Measurements from ENCODE around the gene PAGR1.

PAGR1 gene

DNA sequence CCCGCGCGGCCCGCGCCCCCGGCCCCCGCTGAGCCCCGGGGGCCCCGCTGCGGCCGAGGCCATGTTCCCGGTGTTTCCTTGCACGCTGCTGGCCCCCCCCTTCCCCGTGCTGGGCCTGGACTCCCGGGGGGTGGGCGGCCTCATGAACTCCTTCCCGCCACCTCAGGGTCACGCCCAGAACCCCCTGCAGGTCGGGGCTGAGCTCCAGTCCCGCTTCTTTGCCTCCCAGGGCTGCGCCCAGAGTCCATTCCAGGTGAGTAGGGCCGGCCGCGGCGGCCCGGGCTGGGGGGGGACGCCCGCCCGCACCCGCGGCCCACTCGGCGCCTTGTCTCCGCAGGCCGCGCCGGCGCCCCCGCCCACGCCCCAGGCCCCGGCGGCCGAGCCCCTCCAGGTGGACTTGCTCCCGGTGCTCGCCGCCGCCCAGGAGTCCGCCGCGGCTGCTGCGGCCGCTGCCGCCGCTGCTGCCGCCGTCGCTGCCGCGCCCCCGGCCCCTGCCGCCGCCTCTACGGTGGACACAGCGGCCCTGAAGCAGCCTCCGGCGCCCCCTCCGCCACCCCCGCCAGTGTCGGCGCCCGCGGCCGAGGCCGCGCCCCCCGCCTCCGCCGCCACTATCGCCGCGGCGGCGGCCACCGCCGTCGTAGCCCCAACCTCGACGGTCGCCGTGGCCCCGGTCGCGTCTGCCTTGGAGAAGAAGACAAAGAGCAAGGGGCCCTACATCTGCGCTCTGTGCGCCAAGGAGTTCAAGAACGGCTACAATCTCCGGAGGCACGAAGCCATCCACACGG, 9.1 kb upstream of the PAGR1 start:
- peak in 1 of 3 donors; percentile 41 for DNase-seq
- H3K27me3 ChIP-seq (replicated peaks; ENCODE audit: control insufficient read depth, insufficient read depth, low read length, poor library complexity, severe bottlenecking), result no peaks in the 10 kb centered on the region
- no peaks in the 10 kb centered on the region for H3K9me3 ChIP-seq (ENCODE audit: control insufficient read depth, low read length)
- peak overlapping the region; percentile 85 for H3K27ac ChIP-seq (ENCODE audit: insufficient read depth, low read length, poor library complexity, severe bottlenecking)
- H3K4me1 ChIP-seq (ENCODE audit: control insufficient read depth, insufficient read depth, low read length, poor library complexity, severe bottlenecking), result peaks cover 50% of the 10 kb centered on the region
- H3K36me3 ChIP-seq (ENCODE audit: control insufficient read depth, insufficient read depth, low read length), result peaks cover 7% of the 10 kb centered on the region
- H3K4me3 ChIP-seq (ENCODE audit: insufficient read depth, low read depth, low read length, poor library complexity, severe bottlenecking), result peak overlapping the region; percentile 56

GRCh38 chr16:29807426-29808218, 8.3 kb upstream of the PAGR1 start:
- H3K27ac ChIP-seq (ENCODE audit: insufficient read depth, low read length, poor library complexity, severe bottlenecking), result peak overlapping the region; percentile 85
- peaks cover 56% of the 10 kb centered on the region for H3K4me1 ChIP-seq (ENCODE audit: control insufficient read depth, insufficient read depth, low read length, poor library complexity, severe bottlenecking)
- peak; percentile 80 to 86 (median 85) for DNase-seq
- peak overlapping the region; percentile 56 for H3K4me3 ChIP-seq (ENCODE audit: insufficient read depth, low read depth, low read length, poor library complexity, severe bottlenecking)
- peaks cover 7% of the 10 kb centered on the region for H3K36me3 ChIP-seq (ENCODE audit: control insufficient read depth, insufficient read depth, low read length)
- H3K27me3 ChIP-seq (replicated peaks; ENCODE audit: control insufficient read depth, insufficient read depth, low read length, poor library complexity, severe bottlenecking), result no peaks in the 10 kb centered on the region
- no peaks in the 10 kb centered on the region for H3K9me3 ChIP-seq (ENCODE audit: control insufficient read depth, low read length)

DNA sequence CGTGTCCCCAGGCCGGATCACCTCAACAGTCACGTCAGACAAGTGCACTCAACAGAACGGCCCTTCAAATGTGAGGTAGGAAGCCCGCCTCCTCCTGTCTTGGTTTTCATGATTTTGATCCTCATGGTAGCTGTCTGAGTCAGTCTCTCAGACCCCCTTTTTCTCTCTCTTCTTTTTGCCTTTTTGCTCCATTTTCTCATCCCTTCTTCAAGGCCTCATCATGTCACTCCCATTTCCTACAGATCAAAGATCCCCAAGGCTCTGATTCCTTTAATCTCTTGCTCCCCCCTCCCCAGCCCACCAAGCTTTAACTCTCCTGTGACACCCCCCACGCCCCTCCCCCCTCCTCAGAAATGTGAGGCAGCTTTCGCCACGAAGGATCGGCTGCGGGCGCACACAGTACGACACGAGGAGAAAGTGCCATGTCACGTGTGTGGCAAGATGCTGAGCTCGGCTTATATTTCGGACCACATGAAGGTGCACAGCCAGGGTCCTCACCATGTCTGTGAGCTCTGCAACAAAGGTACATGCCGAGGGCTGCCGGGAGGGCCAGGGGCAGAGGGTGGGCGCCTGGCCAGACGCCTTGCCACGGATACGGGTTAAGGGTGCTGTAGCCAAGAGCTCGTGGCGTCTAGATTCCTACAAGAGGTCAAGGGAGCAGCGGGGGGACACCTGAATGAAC, 7.6 kb upstream of the PAGR1 start:
- H3K4me3 ChIP-seq (ENCODE audit: insufficient read depth, low read depth, low read length, poor library complexity, severe bottlenecking), result peak overlapping the region; percentile 75

GRCh38 chr16:29809031-29809747, 6.8 kb upstream of the PAGR1 start:
- Histone ChIP-seq H3K9me3 (ENCODE audit: control insufficient read depth, low read length) (no peaks in the 10 kb centered on the region), H3K4me1 (ENCODE audit: control insufficient read depth, insufficient read depth, low read length, poor library complexity, severe bottlenecking) (peaks cover 59% of the 10 kb centered on the region), H3K36me3 (ENCODE audit: control insufficient read depth, insufficient read depth, low read length) (peaks cover 7% of the 10 kb centered on the region), H3K27me3 (replicated peaks; ENCODE audit: control insufficient read depth, insufficient read depth, low read length, poor library complexity, severe bottlenecking) (no peaks in the 10 kb centered on the region), H3K27ac (ENCODE audit: insufficient read depth, low read length, poor library complexity, severe bottlenecking) (peak overlapping the region; percentile 85), H3K4me3 (ENCODE audit: insufficient read depth, low read depth, low read length, poor library complexity, severe bottlenecking) (peak overlapping the region; percentile 75)
- no peak for DNase-seq

More for the DNA sequence above, 7.6 kb upstream of the PAGR1 start:
- peaks cover 7% of the 10 kb centered on the region for H3K36me3 ChIP-seq (ENCODE audit: control insufficient read depth, insufficient read depth, low read length)
- H3K27ac ChIP-seq (ENCODE audit: insufficient read depth, low read length, poor library complexity, severe bottlenecking), result peak overlapping the region; percentile 85
- no peak for DNase-seq
- peaks cover 56% of the 10 kb centered on the region for H3K4me1 ChIP-seq (ENCODE audit: control insufficient read depth, insufficient read depth, low read length, poor library complexity, severe bottlenecking)
- no peaks in the 10 kb centered on the region for H3K9me3 ChIP-seq (ENCODE audit: control insufficient read depth, low read length)
- H3K27me3 ChIP-seq (replicated peaks; ENCODE audit: control insufficient read depth, insufficient read depth, low read length, poor library complexity, severe bottlenecking), result no peaks in the 10 kb centered on the region

DNA sequence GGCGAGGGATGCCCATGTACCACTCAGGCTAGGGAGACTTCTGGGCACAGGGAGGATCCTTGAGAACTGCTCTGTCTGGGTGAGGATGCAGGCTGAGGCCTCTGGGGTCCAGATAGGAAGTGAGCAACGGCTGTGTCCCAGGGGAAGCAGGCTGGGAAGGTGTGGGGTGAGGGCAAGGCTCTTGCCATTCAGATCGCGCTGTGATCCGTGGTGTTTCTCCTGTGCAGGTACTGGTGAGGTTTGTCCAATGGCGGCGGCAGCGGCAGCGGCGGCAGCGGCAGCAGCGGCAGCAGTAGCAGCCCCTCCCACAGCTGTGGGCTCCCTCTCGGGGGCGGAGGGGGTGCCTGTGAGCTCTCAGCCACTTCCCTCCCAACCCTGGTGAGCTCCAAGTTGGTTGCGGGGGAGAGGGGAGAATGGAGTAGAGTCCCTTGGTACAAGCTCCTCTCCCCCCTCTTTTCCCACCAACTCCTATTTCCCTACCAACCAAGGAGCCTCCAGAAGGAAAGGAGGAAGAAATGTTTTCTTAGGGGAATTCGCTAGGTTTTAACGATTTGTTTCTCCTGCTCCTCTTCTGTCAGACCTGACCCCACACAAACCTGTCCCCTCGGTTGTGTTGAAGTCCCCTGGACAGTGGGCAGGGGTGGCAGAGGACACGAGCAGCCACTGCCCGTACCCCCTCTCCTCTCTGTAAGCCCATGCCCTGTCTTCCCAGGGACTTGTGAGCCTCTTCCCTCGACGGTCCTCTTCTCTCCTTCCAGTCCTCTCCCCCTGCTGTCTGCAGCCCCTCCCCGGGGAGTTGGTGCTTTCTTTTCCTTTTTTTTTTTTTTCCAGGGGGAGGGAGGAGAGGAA, 5.9 kb upstream of the PAGR1 start:
- Histone ChIP-seq H3K4me3 (ENCODE audit: insufficient read depth, low read depth, low read length, poor library complexity, severe bottlenecking) (peak overlapping the region; percentile 75), H3K4me1 (ENCODE audit: control insufficient read depth, insufficient read depth, low read length, poor library complexity, severe bottlenecking) (peaks cover 59% of the 10 kb centered on the region), H3K27me3 (replicated peaks; ENCODE audit: control insufficient read depth, insufficient read depth, low read length, poor library complexity, severe bottlenecking) (no peaks in the 10 kb centered on the region), H3K27ac (ENCODE audit: insufficient read depth, low read length, poor library complexity, severe bottlenecking) (peak overlapping the region; percentile 85), H3K9me3 (ENCODE audit: control insufficient read depth, low read length) (no peaks in the 10 kb centered on the region), H3K36me3 (ENCODE audit: control insufficient read depth, insufficient read depth, low read length) (peaks cover 7% of the 10 kb centered on the region)
- peak in 1 of 3 donors; percentile 25 for DNase-seq

- peak overlapping the region; percentile 75 for H3K4me3 ChIP-seq (ENCODE audit: insufficient read depth, low read depth, low read length, poor library complexity, severe bottlenecking)
- peak overlapping the region; percentile 85 for H3K27ac ChIP-seq (ENCODE audit: insufficient read depth, low read length, poor library complexity, severe bottlenecking)
- H3K36me3 ChIP-seq (ENCODE audit: control insufficient read depth, insufficient read depth, low read length), result peaks cover 7% of the 10 kb centered on the region
- no peak for DNase-seq
- peaks cover 63% of the 10 kb centered on the region for H3K4me1 ChIP-seq (ENCODE audit: control insufficient read depth, insufficient read depth, low read length, poor library complexity, severe bottlenecking)
- no peaks in the 10 kb centered on the region for H3K9me3 ChIP-seq (ENCODE audit: control insufficient read depth, low read length)
- no peaks in the 10 kb centered on the region for H3K27me3 ChIP-seq (replicated peaks; ENCODE audit: control insufficient read depth, insufficient read depth, low read length, poor library complexity, severe bottlenecking)
Observed at GRCh38 chr16:29810699-29811169, 5.2 kb upstream of the PAGR1 start.

GRCh38 chr16:29811170-29811895, 4.6 kb upstream of the PAGR1 start:
- Histone ChIP-seq H3K27me3 (replicated peaks; ENCODE audit: control insufficient read depth, insufficient read depth, low read length, poor library complexity, severe bottlenecking) (no peaks in the 10 kb centered on the region), H3K27ac (ENCODE audit: insufficient read depth, low read length, poor library complexity, severe bottlenecking) (peak overlapping the region; percentile 85), H3K9me3 (ENCODE audit: control insufficient read depth, low read length) (no peaks in the 10 kb centered on the region), H3K4me1 (ENCODE audit: control insufficient read depth, insufficient read depth, low read length, poor library complexity, severe bottlenecking) (peaks cover 63% of the 10 kb centered on the region), H3K4me3 (ENCODE audit: insufficient read depth, low read depth, low read length, poor library complexity, severe bottlenecking) (peak overlapping the region; percentile 75), H3K36me3 (ENCODE audit: control insufficient read depth, insufficient read depth, low read length) (peaks cover 7% of the 10 kb centered on the region)
- peak; percentile 60 to 70 (median 62) for DNase-seq

GRCh38 chr16:29811896-29812665, 3.9 kb upstream of the PAGR1 start, which contains the start of gene PRRT2:
TSS of gene PRRT2 (plus strand) at chr16:29812193. CDS start at chr16:29813055, 862 bp downstream.
- Histone ChIP-seq H3K27ac (ENCODE audit: insufficient read depth, low read length, poor library complexity, severe bottlenecking) (peak within 1 kb of the TSS; percentile 85), H3K4me1 (ENCODE audit: control insufficient read depth, insufficient read depth, low read length, poor library complexity, severe bottlenecking) (peaks cover 64% of the 10 kb centered on the region), H3K36me3 (ENCODE audit: control insufficient read depth, insufficient read depth, low read length) (peaks cover 7% of the 10 kb centered on the region), H3K9me3 (ENCODE audit: control insufficient read depth, low read length) (no peaks in the 10 kb centered on the region), H3K27me3 (replicated peaks; ENCODE audit: control insufficient read depth, insufficient read depth, low read length, poor library complexity, severe bottlenecking) (no peaks in the 10 kb centered on the region), H3K4me3 (ENCODE audit: insufficient read depth, low read depth, low read length, poor library complexity, severe bottlenecking) (peak within 1 kb of the TSS; percentile 75)
- DNase-seq, result peak in 1 of 3 donors; percentile 51

All from effector memory CD4-positive, alpha-beta T cell (primary cell).